Neuronal stem cell (in vitro differentiated cells): ENCODE measurements around the gene SLIT3.

Experiments used
- DNase-seq: peaks from one replicate; pipeline ENCODE4 v3.0.0-alpha.2; 2013; ENCODE audit warnings: low spot score
- H2AFZ ChIP-seq: one replicate; pipeline ENCODE4 v1.6.1; 2013; ENCODE audit warnings: mild to moderate bottlenecking, low read length, inconsistent platforms
- H2AK5ac ChIP-seq: 2 replicates; pipeline ENCODE4 v1.6.1; 2013; ENCODE audit warnings: low read depth, mild to moderate bottlenecking, inconsistent platforms, low read length, moderate library complexity, mixed read lengths
- H2BK120ac ChIP-seq: 2 replicates; pipeline ENCODE4 v1.6.1; 2013; ENCODE audit warnings: low read depth, mild to moderate bottlenecking, inconsistent platforms, low read length, moderate library complexity, mixed read lengths
- H2BK12ac ChIP-seq: one replicate; pipeline ENCODE4 v1.6.1; 2013; ENCODE audit warnings: low read length, inconsistent platforms
- H2BK15ac ChIP-seq: 2 replicates; pipeline ENCODE4 v1.6.1; 2013; ENCODE audit warnings: mild to moderate bottlenecking, low read length, inconsistent platforms, mixed read lengths
- H2BK5ac ChIP-seq: one replicate; pipeline ENCODE4 v1.6.1; 2013; ENCODE audit warnings: inconsistent platforms, mild to moderate bottlenecking, low read length, moderate library complexity
- H3K14ac ChIP-seq: one replicate; pipeline ENCODE4 v1.6.1; 2013; ENCODE audit warnings: low read length, inconsistent platforms
- H3K18ac ChIP-seq: 2 replicates; pipeline ENCODE4 v1.6.1; 2013; ENCODE audit warnings: low read length, inconsistent platforms
- H3K23ac ChIP-seq: 2 replicates; pipeline ENCODE4 v1.6.1; 2013; ENCODE audit warnings: low read depth, mild to moderate bottlenecking, mixed read lengths, low read length, inconsistent platforms; ENCODE audit not compliant: poor library complexity
- H3K27ac ChIP-seq: replicated peaks from 3 replicates; pipeline ENCODE4 v1.5.1; 2013; ENCODE audit warnings: low read length, inconsistent platforms
- H3K27me3 ChIP-seq, 3 experiments: 2 replicates each; pipeline ENCODE4 v1.6.1; 2013; ENCODE audit warnings: low read length in 3 of 3, mild to moderate bottlenecking in 2 of 3, inconsistent platforms in 1 of 3, low read depth in 1 of 3, mixed read lengths in 1 of 3, moderate library complexity in 1 of 3; ENCODE audit not compliant: control insufficient read depth in 3 of 3, insufficient read depth in 3 of 3
- H3K36me3 ChIP-seq, 2 donors: replicated peaks in 1 of 2; 2 replicates each; pipeline ENCODE4 v1.6.1; 2013; ENCODE audit warnings: low read length in 2 of 2; ENCODE audit not compliant: control insufficient read depth in 2 of 2, insufficient read depth in 2 of 2
- H3K4ac ChIP-seq: 2 replicates; pipeline ENCODE4 v1.6.1; 2013; ENCODE audit warnings: inconsistent platforms, mild to moderate bottlenecking, low read length, moderate library complexity
- H3K4me1 ChIP-seq, 2 donors: 1 replicate in 1 of 2; 2 replicates in 1 of 2; pipeline ENCODE4 v1.6.1; 2013; ENCODE audit warnings: low read length in 2 of 2, low read depth in 1 of 2; ENCODE audit not compliant: control insufficient read depth in 2 of 2, insufficient read depth in 1 of 2
- H3K4me2 ChIP-seq: one replicate; pipeline ENCODE4 v1.6.1; 2013; ENCODE audit warnings: mild to moderate bottlenecking, low read length, inconsistent platforms; ENCODE audit not compliant: insufficient read depth, poor library complexity, severe bottlenecking
- H3K4me3 ChIP-seq, 2 donors: 2 replicates each; pipeline ENCODE4 v1.5.1; 2013; ENCODE audit warnings: low read length in 2 of 2, mild to moderate bottlenecking in 2 of 2, inconsistent platforms in 1 of 2, moderate library complexity in 1 of 2
- H3K79me1 ChIP-seq: one replicate; pipeline ENCODE4 v1.6.1; 2013; ENCODE audit warnings: low read depth, mild to moderate bottlenecking, inconsistent platforms, low read length, moderate library complexity
- H3K9ac ChIP-seq: one replicate; pipeline ENCODE4 v1.6.1; 2013; ENCODE audit warnings: mild to moderate bottlenecking, low read depth, low read length, inconsistent platforms; ENCODE audit not compliant: poor library complexity
- H3K9me3 ChIP-seq, 2 donors: replicated peaks in 1 of 2; 2 replicates each; pipeline versions ENCODE3 to v1.6.1; 2013; ENCODE audit warnings: low read length in 2 of 2, mild to moderate bottlenecking in 2 of 2, inconsistent platforms in 1 of 2, low read depth in 1 of 2, mixed read lengths in 1 of 2, moderate library complexity in 1 of 2; ENCODE audit not compliant: control insufficient read depth in 2 of 2, insufficient read depth in 1 of 2
- H4K8ac ChIP-seq: one replicate; pipeline ENCODE4 v1.6.1; 2013; ENCODE audit warnings: low read depth, mild to moderate bottlenecking, inconsistent platforms, low read length, moderate library complexity
- H4K91ac ChIP-seq: one replicate; pipeline ENCODE4 v1.6.1; 2013; ENCODE audit warnings: low read length, low read depth, mild to moderate bottlenecking, inconsistent platforms; ENCODE audit not compliant: poor library complexity
- WGBS, 2 donors: extraction: QIAGEN DNeasy Blood & Tissue Kit; methylation state at CpG; one replicate each; pipeline ENCODE4 v1.1.7; 2013; ENCODE audit warnings: missing lambda C conversion rate in 2 of 2, mixed read lengths in 1 of 2; ENCODE audit not compliant: insufficient read length in 2 of 2, insufficient replicate concordance in 1 of 2; ENCODE audit errors: extremely low coverage in 2 of 2; 5-methylcytosine and 5-hydroxymethylcytosine counted together

The SLIT3 gene

DNA sequence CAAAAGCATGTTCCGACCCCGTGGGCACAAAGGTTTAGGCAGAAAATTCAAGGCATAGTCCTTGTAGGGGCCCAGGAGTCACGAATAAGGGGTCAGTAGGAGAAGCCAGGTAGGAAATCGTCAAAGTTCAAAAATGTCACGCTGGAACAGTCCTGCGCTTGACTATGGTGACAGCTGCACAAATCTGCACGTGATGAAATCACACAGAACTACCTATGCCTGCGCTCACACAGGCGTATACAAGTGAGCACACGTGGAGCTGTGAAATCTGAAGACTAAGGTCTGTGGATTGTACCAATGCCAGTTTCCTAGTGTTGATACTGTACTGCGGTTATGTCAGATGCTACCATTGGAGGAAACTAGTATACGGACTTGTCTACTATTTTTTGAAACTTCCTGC lies 418.7 kb downstream of the SLIT3 start:
- no peak for DNase-seq

GRCh38 chr5:168881427-168882149 lies 419.4 kb downstream of the SLIT3 start:
- no peak overlapping the region for H3K18ac ChIP-seq
- H3K4me2 ChIP-seq: no peak overlapping the region
- no peak overlapping the region for H2AFZ ChIP-seq
- no peaks in the 10 kb centered on the region for H3K79me1 ChIP-seq
- no peak overlapping the region for H3K4me3 ChIP-seq
- H2BK5ac ChIP-seq: no peak overlapping the region
- no peak overlapping the region for H3K14ac ChIP-seq
- H3K27ac ChIP-seq: no peak overlapping the region
- DNase-seq: no peak
- peaks cover 40 to 68% of the 10 kb centered on the region in 2 donors for H3K4me1 ChIP-seq
- H4K8ac ChIP-seq: no peak overlapping the region
- H2BK15ac ChIP-seq: no peak overlapping the region
- no peak overlapping the region for H3K23ac ChIP-seq
- H2AK5ac ChIP-seq: no peak overlapping the region
- no peaks in the 10 kb centered on the region for H3K36me3 ChIP-seq
- H3K9ac ChIP-seq: no peak overlapping the region
- no peak overlapping the region for H2BK12ac ChIP-seq
- no CpG with 5 or more reads among the region's 11 CpGs for WGBS, 2 donors
- H3K4ac ChIP-seq: no peak overlapping the region
- H2BK120ac ChIP-seq: no peak overlapping the region
- H3K9me3 ChIP-seq: no peaks in the 10 kb centered on the region
- H3K27me3 ChIP-seq: no peaks in the 10 kb centered on the region
- no peak overlapping the region for H4K91ac ChIP-seq

More for the DNA sequence above, 418.7 kb downstream of the SLIT3 start:
- no peak overlapping the region for H3K9ac ChIP-seq
- no peak overlapping the region for H2AK5ac ChIP-seq
- no peak overlapping the region for H2BK15ac ChIP-seq
- H4K91ac ChIP-seq: no peak overlapping the region
- no peak overlapping the region for H4K8ac ChIP-seq
- no peak overlapping the region for H2BK120ac ChIP-seq
- H3K9me3 ChIP-seq: no peaks in the 10 kb centered on the region
- H2AFZ ChIP-seq: no peak overlapping the region
- no peak overlapping the region for H3K27ac ChIP-seq
- no peak overlapping the region for H2BK5ac ChIP-seq
- no peaks in the 10 kb centered on the region for H3K36me3 ChIP-seq
- peak overlapping the region; percentile 5 for H3K23ac ChIP-seq
- no peak overlapping the region for H3K4me2 ChIP-seq
- H3K79me1 ChIP-seq: no peaks in the 10 kb centered on the region
- H3K18ac ChIP-seq: no peak overlapping the region
- H3K4ac ChIP-seq: no peak overlapping the region
- H3K27me3 ChIP-seq: no peaks in the 10 kb centered on the region
- no peak overlapping the region for H3K14ac ChIP-seq
- peaks cover 41 to 73% of the 10 kb centered on the region in 2 donors for H3K4me1 ChIP-seq
- H2BK12ac ChIP-seq: peak overlapping the region; percentile 69
- no peak overlapping the region for H3K4me3 ChIP-seq
- WGBS, 2 donors: no CpG with 5 or more reads among the region's 12 CpGs

DNA sequence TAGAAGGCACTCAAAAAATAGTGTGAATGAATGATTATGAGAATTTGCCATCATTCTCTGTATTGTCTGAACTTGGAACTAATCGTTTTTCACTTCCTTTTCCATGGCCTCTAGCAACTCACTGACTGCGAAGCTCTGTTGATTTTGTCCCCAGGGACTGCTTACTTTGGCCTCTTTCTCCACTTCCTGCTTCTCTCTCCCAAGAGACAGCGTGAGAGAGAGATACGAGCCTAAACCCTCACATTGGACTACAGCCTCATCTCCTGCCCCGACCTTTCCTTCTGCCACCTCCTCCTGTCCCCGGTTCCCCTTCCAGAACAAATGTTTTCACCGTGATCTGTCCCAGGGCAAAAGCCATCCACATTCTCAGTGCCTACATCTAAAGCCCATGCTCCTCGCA lies 421.0 kb downstream of the SLIT3 start:
- H2AFZ ChIP-seq: peak overlapping the region; percentile 45
- H2BK12ac ChIP-seq: no peak overlapping the region
- H4K8ac ChIP-seq: no peak overlapping the region
- no peak overlapping the region for H3K4me2 ChIP-seq
- no peak for DNase-seq
- no peak overlapping the region for H2BK120ac ChIP-seq
- H2BK5ac ChIP-seq: no peak overlapping the region
- H2BK15ac ChIP-seq: no peak overlapping the region
- no peak overlapping the region for H3K14ac ChIP-seq
- no peak overlapping the region for H2AK5ac ChIP-seq
- peaks cover 28 to 59% of the 10 kb centered on the region in 2 donors for H3K4me1 ChIP-seq
- no peak overlapping the region for H3K4ac ChIP-seq
- no peaks in the 10 kb centered on the region for H3K79me1 ChIP-seq
- no peak overlapping the region for H4K91ac ChIP-seq
- H3K23ac ChIP-seq: no peak overlapping the region
- H3K9me3 ChIP-seq: no peaks in the 10 kb centered on the region
- no CpG with 5 or more reads among the region's 8 CpGs for WGBS, 2 donors
- no peak overlapping the region for H3K27ac ChIP-seq
- no peak overlapping the region for H3K18ac ChIP-seq
- no peaks in the 10 kb centered on the region for H3K27me3 ChIP-seq
- no peak overlapping the region for H3K4me3 ChIP-seq
- H3K36me3 ChIP-seq: no peaks in the 10 kb centered on the region
- H3K9ac ChIP-seq: no peak overlapping the region

GRCh38 chr5:168879331-168879730 lies 421.6 kb downstream of the SLIT3 start:
- H3K4me1 ChIP-seq: peaks cover 25 to 53% of the 10 kb centered on the region in 2 donors
- H3K4me3 ChIP-seq: no peak overlapping the region
- no peaks in the 10 kb centered on the region for H3K9me3 ChIP-seq
- no peak for DNase-seq
- no peak overlapping the region for H4K8ac ChIP-seq
- H4K91ac ChIP-seq: no peak overlapping the region
- H2BK120ac ChIP-seq: no peak overlapping the region
- no peaks in the 10 kb centered on the region for H3K36me3 ChIP-seq
- H3K4me2 ChIP-seq: no peak overlapping the region
- no peak overlapping the region for H3K18ac ChIP-seq
- no peak overlapping the region for H2AFZ ChIP-seq
- no peak overlapping the region for H2BK15ac ChIP-seq
- H2BK5ac ChIP-seq: no peak overlapping the region
- no peak overlapping the region for H3K23ac ChIP-seq
- H3K27ac ChIP-seq: no peak overlapping the region
- H3K79me1 ChIP-seq: no peaks in the 10 kb centered on the region
- H3K4ac ChIP-seq: no peak overlapping the region
- no peak overlapping the region for H3K14ac ChIP-seq
- no peaks in the 10 kb centered on the region for H3K27me3 ChIP-seq
- no peak overlapping the region for H2BK12ac ChIP-seq
- no peak overlapping the region for H2AK5ac ChIP-seq
- no CpG with 5 or more reads among the region's 2 CpGs for WGBS, 2 donors
- H3K9ac ChIP-seq: no peak overlapping the region
